ENCODE measurements around the gene CARS1.
A peak's percentile ranks its signal among the peaks of the same experiment; 100 is the strongest.
"Not testable (repeated sequence)": the region's sequence is repeated elsewhere in the genome, so short reads cannot be mapped to it uniquely, and the experiment has no call there.

CARS1 gene

GRCh38 chr11:3063432-3063831 lies 6.2 kb upstream of the CARS1 start:
- H3K27ac ChIP-seq (ENCODE audit: low read depth in 2 of 2, low read length in 2 of 2); H3K36me3 ChIP-seq (ENCODE audit: control insufficient read depth in 2 of 2, insufficient read depth in 2 of 2, low read length in 2 of 2); H3K9ac ChIP-seq (ENCODE audit: low read depth in 1 of 2, low read length in 2 of 2); H3K4me1 ChIP-seq (ENCODE audit: control insufficient read depth in 2 of 2, insufficient read depth in 2 of 2, low read length in 2 of 2); H3K27me3 ChIP-seq (ENCODE audit: control insufficient read depth in 2 of 2, insufficient read depth in 2 of 2, low read length in 2 of 2); H3K9me3 ChIP-seq (ENCODE audit: control insufficient read depth in 2 of 2, low read length in 2 of 2); H3K4me3 ChIP-seq (ENCODE audit: low read length in 2 of 2): not testable (repeated sequence)

- Histone ChIP-seq H3K4me3 (ENCODE audit: low read length in 2 of 2) (no peak overlapping the region), H3K9me3 (ENCODE audit: control insufficient read depth in 2 of 2, low read length in 2 of 2) (no peaks in the 10 kb centered on the region), H3K27ac (ENCODE audit: low read depth in 2 of 2, low read length in 2 of 2) (no peak overlapping the region), H3K4me1 (ENCODE audit: control insufficient read depth in 2 of 2, insufficient read depth in 2 of 2, low read length in 2 of 2) (peaks cover 11 to 20% of the 10 kb centered on the region in 2 donors), H3K36me3 (ENCODE audit: control insufficient read depth in 2 of 2, insufficient read depth in 2 of 2, low read length in 2 of 2) (no peaks in the 10 kb centered on the region), H3K27me3 (ENCODE audit: control insufficient read depth in 2 of 2, insufficient read depth in 2 of 2, low read length in 2 of 2) (no peaks in the 10 kb centered on the region), H3K9ac (ENCODE audit: low read depth in 1 of 2, low read length in 2 of 2) (no peak overlapping the region)
Measured at GRCh38 chr11:3060436-3061025, 3.3 kb upstream of the CARS1 start.

- H3K27ac ChIP-seq (ENCODE audit: low read depth in 2 of 2, low read length in 2 of 2): no peak overlapping the region
- H3K4me1 ChIP-seq (ENCODE audit: control insufficient read depth in 2 of 2, insufficient read depth in 2 of 2, low read length in 2 of 2): peaks cover 11 to 20% of the 10 kb centered on the region in 2 donors
- no peaks in the 10 kb centered on the region for H3K9me3 ChIP-seq (ENCODE audit: control insufficient read depth in 2 of 2, low read length in 2 of 2)
- no peak overlapping the region for H3K4me3 ChIP-seq (ENCODE audit: low read length in 2 of 2)
- H3K36me3 ChIP-seq (ENCODE audit: control insufficient read depth in 2 of 2, insufficient read depth in 2 of 2, low read length in 2 of 2): no peaks in the 10 kb centered on the region
- H3K27me3 ChIP-seq (ENCODE audit: control insufficient read depth in 2 of 2, insufficient read depth in 2 of 2, low read length in 2 of 2): no peaks in the 10 kb centered on the region
- no peak overlapping the region for H3K9ac ChIP-seq (ENCODE audit: low read depth in 1 of 2, low read length in 2 of 2)
Measured at GRCh38 chr11:3058753-3059664, 1.8 kb upstream of the CARS1 start.

- H3K4me1 ChIP-seq (ENCODE audit: control insufficient read depth in 2 of 2, insufficient read depth in 2 of 2, low read length in 2 of 2): peaks cover 11 to 19% of the 10 kb centered on the region in 2 donors
- peak overlapping the region; percentile 83 to 96 for H3K4me3 ChIP-seq (ENCODE audit: low read length in 2 of 2)
- peak overlapping the region; percentile 78 to 84 for H3K27ac ChIP-seq (ENCODE audit: low read depth in 2 of 2, low read length in 2 of 2)
- H3K36me3 ChIP-seq (ENCODE audit: control insufficient read depth in 2 of 2, insufficient read depth in 2 of 2, low read length in 2 of 2): peaks cover 5% of the 10 kb centered on the region in 2 donors
- no peaks in the 10 kb centered on the region for H3K27me3 ChIP-seq (ENCODE audit: control insufficient read depth in 2 of 2, insufficient read depth in 2 of 2, low read length in 2 of 2)
- H3K9me3 ChIP-seq (ENCODE audit: control insufficient read depth in 2 of 2, low read length in 2 of 2): no peaks in the 10 kb centered on the region
- peak overlapping the region; percentile 80 to 87 for H3K9ac ChIP-seq (ENCODE audit: low read depth in 1 of 2, low read length in 2 of 2)
Measured at GRCh38 chr11:3056296-3057068, 741 bp downstream of the CARS1 start.

- no peaks in the 10 kb centered on the region for H3K27me3 ChIP-seq (ENCODE audit: control insufficient read depth in 2 of 2, insufficient read depth in 2 of 2, low read length in 2 of 2)
- H3K36me3 ChIP-seq (ENCODE audit: control insufficient read depth in 2 of 2, insufficient read depth in 2 of 2, low read length in 2 of 2): peaks cover 5% of the 10 kb centered on the region in 2 donors
- peak overlapping the region; percentile 83 to 96 for H3K4me3 ChIP-seq (ENCODE audit: low read length in 2 of 2)
- no peaks in the 10 kb centered on the region for H3K9me3 ChIP-seq (ENCODE audit: control insufficient read depth in 2 of 2, low read length in 2 of 2)
- H3K9ac ChIP-seq (ENCODE audit: low read depth in 1 of 2, low read length in 2 of 2): no peak overlapping the region
- peak overlapping the region in 1 of 2 donors; percentile 78 for H3K27ac ChIP-seq (ENCODE audit: low read depth in 2 of 2, low read length in 2 of 2)
- peaks cover 11 to 19% of the 10 kb centered on the region in 2 donors for H3K4me1 ChIP-seq (ENCODE audit: control insufficient read depth in 2 of 2, insufficient read depth in 2 of 2, low read length in 2 of 2)
Measured at GRCh38 chr11:3055891-3056290, 1.3 kb downstream of the CARS1 start.

- H3K27me3 ChIP-seq (ENCODE audit: control insufficient read depth in 2 of 2, insufficient read depth in 2 of 2, low read length in 2 of 2): no peaks in the 10 kb centered on the region
- H3K9ac ChIP-seq (ENCODE audit: low read depth in 1 of 2, low read length in 2 of 2): no peak overlapping the region
- no peaks in the 10 kb centered on the region for H3K9me3 ChIP-seq (ENCODE audit: control insufficient read depth in 2 of 2, low read length in 2 of 2)
- H3K27ac ChIP-seq (ENCODE audit: low read depth in 2 of 2, low read length in 2 of 2): no peak overlapping the region
- no peak overlapping the region for H3K4me3 ChIP-seq (ENCODE audit: low read length in 2 of 2)
- peaks cover 20 to 27% of the 10 kb centered on the region in 2 donors for H3K4me1 ChIP-seq (ENCODE audit: control insufficient read depth in 2 of 2, insufficient read depth in 2 of 2, low read length in 2 of 2)
- H3K36me3 ChIP-seq (ENCODE audit: control insufficient read depth in 2 of 2, insufficient read depth in 2 of 2, low read length in 2 of 2): peaks cover 5% of the 10 kb centered on the region in 2 donors
Measured at GRCh38 chr11:3052567-3052966, 4.7 kb downstream of the CARS1 start.

GRCh38 chr11:3052109-3052479 lies 5.1 kb downstream of the CARS1 start:
- H3K9ac ChIP-seq (ENCODE audit: low read depth in 1 of 2, low read length in 2 of 2): no peak overlapping the region
- H3K9me3 ChIP-seq (ENCODE audit: control insufficient read depth in 2 of 2, low read length in 2 of 2): no peaks in the 10 kb centered on the region
- H3K27me3 ChIP-seq (ENCODE audit: control insufficient read depth in 2 of 2, insufficient read depth in 2 of 2, low read length in 2 of 2): no peaks in the 10 kb centered on the region
- H3K4me1 ChIP-seq (ENCODE audit: control insufficient read depth in 2 of 2, insufficient read depth in 2 of 2, low read length in 2 of 2): peaks cover 20 to 26% of the 10 kb centered on the region in 2 donors
- no peak overlapping the region for H3K4me3 ChIP-seq (ENCODE audit: low read length in 2 of 2)
- H3K36me3 ChIP-seq (ENCODE audit: control insufficient read depth in 2 of 2, insufficient read depth in 2 of 2, low read length in 2 of 2): peaks cover 7 to 8% of the 10 kb centered on the region in 2 donors
- no peak overlapping the region for H3K27ac ChIP-seq (ENCODE audit: low read depth in 2 of 2, low read length in 2 of 2)

- H3K27me3 ChIP-seq (ENCODE audit: control insufficient read depth in 2 of 2, insufficient read depth in 2 of 2, low read length in 2 of 2): no peaks in the 10 kb centered on the region
- peaks cover 18 to 24% of the 10 kb centered on the region in 2 donors for H3K4me1 ChIP-seq (ENCODE audit: control insufficient read depth in 2 of 2, insufficient read depth in 2 of 2, low read length in 2 of 2)
- H3K9ac ChIP-seq (ENCODE audit: low read depth in 1 of 2, low read length in 2 of 2): no peak overlapping the region
- H3K9me3 ChIP-seq (ENCODE audit: control insufficient read depth in 2 of 2, low read length in 2 of 2): no peaks in the 10 kb centered on the region
- H3K27ac ChIP-seq (ENCODE audit: low read depth in 2 of 2, low read length in 2 of 2): no peak overlapping the region
- peaks cover 7 to 8% of the 10 kb centered on the region in 2 donors for H3K36me3 ChIP-seq (ENCODE audit: control insufficient read depth in 2 of 2, insufficient read depth in 2 of 2, low read length in 2 of 2)
- H3K4me3 ChIP-seq (ENCODE audit: low read length in 2 of 2): no peak overlapping the region
Measured at GRCh38 chr11:3051196-3052108, 5.8 kb downstream of the CARS1 start.

GRCh38 chr11:3050386-3051195 lies 6.6 kb downstream of the CARS1 start:
- no peak overlapping the region for H3K9ac ChIP-seq (ENCODE audit: low read depth in 1 of 2, low read length in 2 of 2)
- H3K4me3 ChIP-seq (ENCODE audit: low read length in 2 of 2): no peak overlapping the region
- H3K36me3 ChIP-seq (ENCODE audit: control insufficient read depth in 2 of 2, insufficient read depth in 2 of 2, low read length in 2 of 2): peaks cover 12 to 15% of the 10 kb centered on the region in 2 donors
- H3K27me3 ChIP-seq (ENCODE audit: control insufficient read depth in 2 of 2, insufficient read depth in 2 of 2, low read length in 2 of 2): no peaks in the 10 kb centered on the region
- peaks cover 9 to 15% of the 10 kb centered on the region in 2 donors for H3K4me1 ChIP-seq (ENCODE audit: control insufficient read depth in 2 of 2, insufficient read depth in 2 of 2, low read length in 2 of 2)
- H3K27ac ChIP-seq (ENCODE audit: low read depth in 2 of 2, low read length in 2 of 2): peak overlapping the region in 1 of 2 donors; percentile 75
- no peaks in the 10 kb centered on the region for H3K9me3 ChIP-seq (ENCODE audit: control insufficient read depth in 2 of 2, low read length in 2 of 2)
